Lower leg skin (tissue), 4 donors: ENCODE measurements around the gene TRDN. TPM values are rescaled to one million over a fixed set of nuclear protein-coding genes. Genes with fewer than 3 reads are reported as not detected.

ENCODE experiments used
- DNase-seq, 2 donors: peaks; one replicate each; pipeline ENCODE4 v3.0.0-alpha.2; 2019; ENCODE audit warnings: low spot score in 2 of 2
- H3K4me3 ChIP-seq: fragments of 200-600 bp; sonication (generic); 2 replicates; pipeline ENCODE4 v1.5.1; 2017; ENCODE audit warnings: mild to moderate bottlenecking, low read depth; ENCODE audit not compliant: poor library complexity, severe bottlenecking
- POLR2A ChIP-seq, 2 donors: fragments of 450-650 bp; IDR thresholded peaks; one replicate each; pipeline ENCODE4 v1.6.1; 2016 to 2017; ENCODE audit warnings: antibody characterized with exemption in 2 of 2, mild to moderate bottlenecking in 1 of 2, moderate library complexity in 1 of 2
- WGBS, 2 donors: methylation state at CpG; one replicate each; pipeline ENCODE4 v1.1.5; 2018; 5-methylcytosine and 5-hydroxymethylcytosine counted together
- intact Hi-C: fragments of 100-400 bp; cut with DNase I; formaldehyde crosslinking; loops from one replicate; pipeline ENCODE4 v1.15.0; 2023; ENCODE audit warnings: low total_unique reads
- total RNA-seq, 4 donors: library from RNA; depleted of rRNA; stranded (reverse); fragments of >200 nt; gene quantifications; one replicate each; pipeline ENCODE4 v1.1.0, GENCODE V29; 2016
- TF ChIP-seq, protein P1 (sequence below), 3 donors: fragments of 450-650 bp; IDR thresholded peaks; one replicate each; pipeline ENCODE4 v1.5.1; 2016; ENCODE audit warnings: antibody characterized with exemption in 3 of 3, mild to moderate bottlenecking in 3 of 3, moderate library complexity in 2 of 3

TRDN gene
- total RNA-seq, 4 donors from 2014 or later, result 0.06 TPM; not detected in 3

- DNase-seq, result no peak
- 67 to 70% methylated on average over 3 of the region's 3 CpGs for WGBS, 2 donors
- no peak for TF ChIP-seq POLR2A (IDR thresholded peaks at IDR 0.05)
- TF ChIP-seq, protein P1, sequence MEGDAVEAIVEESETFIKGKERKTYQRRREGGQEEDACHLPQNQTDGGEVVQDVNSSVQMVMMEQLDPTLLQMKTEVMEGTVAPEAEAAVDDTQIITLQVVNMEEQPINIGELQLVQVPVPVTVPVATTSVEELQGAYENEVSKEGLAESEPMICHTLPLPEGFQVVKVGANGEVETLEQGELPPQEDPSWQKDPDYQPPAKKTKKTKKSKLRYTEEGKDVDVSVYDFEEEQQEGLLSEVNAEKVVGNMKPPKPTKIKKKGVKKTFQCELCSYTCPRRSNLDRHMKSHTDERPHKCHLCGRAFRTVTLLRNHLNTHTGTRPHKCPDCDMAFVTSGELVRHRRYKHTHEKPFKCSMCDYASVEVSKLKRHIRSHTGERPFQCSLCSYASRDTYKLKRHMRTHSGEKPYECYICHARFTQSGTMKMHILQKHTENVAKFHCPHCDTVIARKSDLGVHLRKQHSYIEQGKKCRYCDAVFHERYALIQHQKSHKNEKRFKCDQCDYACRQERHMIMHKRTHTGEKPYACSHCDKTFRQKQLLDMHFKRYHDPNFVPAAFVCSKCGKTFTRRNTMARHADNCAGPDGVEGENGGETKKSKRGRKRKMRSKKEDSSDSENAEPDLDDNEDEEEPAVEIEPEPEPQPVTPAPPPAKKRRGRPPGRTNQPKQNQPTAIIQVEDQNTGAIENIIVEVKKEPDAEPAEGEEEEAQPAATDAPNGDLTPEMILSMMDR (IDR thresholded peaks at IDR 0.05), result no peak
- H3K4me3 ChIP-seq, result no peak overlapping the region
- intact Hi-C loops, result no loop called here
Measured at GRCh38 chr6:123520217-123520616, 116.5 kb downstream of the TRDN start.

DNA sequence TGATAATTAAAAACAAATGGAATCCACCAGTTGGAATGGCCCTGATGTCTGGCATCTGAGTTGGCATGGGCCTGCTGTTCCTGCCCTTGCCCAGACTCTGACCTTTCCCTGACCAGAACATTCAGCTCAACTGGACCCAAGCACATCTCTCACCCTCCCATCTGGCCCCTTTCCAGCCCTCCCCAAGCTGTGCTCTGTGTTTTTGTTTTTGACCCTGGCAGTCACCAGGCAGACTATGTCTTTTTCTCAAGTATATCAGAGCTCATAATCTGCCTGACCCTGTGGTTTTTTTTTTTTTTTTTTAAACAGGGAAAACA is 117.6 kb downstream of the TRDN start:
- no peak for DNase-seq
- H3K4me3 ChIP-seq, result no peak overlapping the region
- intact Hi-C loops, result no loop called here
- TF ChIP-seq, protein P1 (IDR thresholded peaks at IDR 0.05), result no peak
- TF ChIP-seq POLR2A (IDR thresholded peaks at IDR 0.05), result no peak

GRCh38 chr6:123518441-123519188 is 118.1 kb downstream of the TRDN start:
- no peak overlapping the region for H3K4me3 ChIP-seq
- WGBS, 2 donors, result 55 to 61% methylated on average over 5 of the region's 5 CpGs
- intact Hi-C loops, result no loop called here
- no peak for TF ChIP-seq POLR2A (IDR thresholded peaks at IDR 0.05)
- TF ChIP-seq, protein P1 (IDR thresholded peaks at IDR 0.05), result no peak
- no peak for DNase-seq

DNA sequence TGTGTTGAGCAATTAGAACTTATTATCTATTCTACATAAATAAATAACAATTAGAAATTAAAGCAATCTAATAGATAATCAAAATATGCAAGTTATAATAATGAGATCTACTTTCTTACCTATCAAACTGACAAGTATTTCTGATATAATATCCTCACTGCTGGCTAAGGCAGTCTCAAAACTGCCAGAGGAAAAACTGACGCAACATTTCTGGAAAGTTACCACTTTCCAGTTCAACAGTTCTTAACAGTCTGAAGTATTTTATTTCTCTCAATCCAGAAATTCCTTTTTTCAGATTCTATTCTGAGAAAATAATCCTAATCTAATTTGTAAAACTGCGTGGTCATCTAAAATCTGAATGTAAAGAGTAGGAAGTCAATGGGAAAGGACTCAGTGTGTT is 121.0 kb downstream of the TRDN start:
- TF ChIP-seq POLR2A (IDR thresholded peaks at IDR 0.05), result no peak
- TF ChIP-seq, protein P1 (IDR thresholded peaks at IDR 0.05), result no peak
- no peak for DNase-seq
- WGBS, 2 donors, result 45 to 46% methylated on average over 2 of the region's 2 CpGs
- no peak overlapping the region for H3K4me3 ChIP-seq
- intact Hi-C loops, result no loop called here

DNA sequence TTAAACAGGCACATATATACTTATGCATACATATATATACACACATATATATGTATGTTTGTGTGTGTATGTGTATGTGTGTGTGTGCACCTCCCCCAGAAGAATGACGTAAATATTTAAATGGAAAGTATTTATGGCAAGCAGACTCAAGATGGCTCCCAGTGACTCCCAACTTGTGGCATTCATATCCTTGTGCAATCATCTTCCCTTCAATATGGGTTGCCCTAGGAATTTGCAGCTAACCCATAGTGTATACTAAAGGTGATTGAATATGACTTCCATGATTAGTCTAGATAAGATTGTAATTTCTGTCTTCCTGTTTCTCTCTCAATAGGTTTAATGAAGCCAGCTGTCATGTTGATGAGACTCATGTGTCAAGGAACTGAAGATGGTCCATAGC is 127.6 kb downstream of the TRDN start:
- WGBS, 2 donors, result 0 to 3% methylated on average over 1 of the region's 1 CpG
- TF ChIP-seq, protein P1 (IDR thresholded peaks at IDR 0.05), result no peak
- TF ChIP-seq POLR2A (IDR thresholded peaks at IDR 0.05), result no peak
- no peak overlapping the region for H3K4me3 ChIP-seq
- DNase-seq, result no peak
- intact Hi-C loops, result no loop called here

DNA sequence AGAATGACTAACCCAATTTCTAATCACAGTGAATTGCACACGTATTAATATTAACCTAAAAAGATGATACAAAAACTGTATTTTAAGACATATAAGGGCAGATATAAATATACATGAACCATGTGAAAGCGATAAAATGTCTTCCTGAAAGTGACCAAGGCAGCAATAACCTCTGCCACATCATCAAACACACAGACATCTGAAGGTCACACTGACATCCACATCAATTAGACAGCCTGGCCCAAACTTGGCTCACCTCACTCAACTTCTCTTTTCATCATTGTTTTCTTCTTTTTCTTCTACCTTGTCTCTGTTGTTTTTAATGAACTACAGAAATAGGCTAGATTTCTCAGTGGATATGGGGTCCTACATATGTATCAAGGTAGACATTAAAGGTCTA is 128.5 kb downstream of the TRDN start:
- intact Hi-C loops, result no loop called here
- no peak for TF ChIP-seq POLR2A (IDR thresholded peaks at IDR 0.05)
- TF ChIP-seq, protein P1 (IDR thresholded peaks at IDR 0.05), result no peak
- 40 to 41% methylated on average over 2 of the region's 2 CpGs for WGBS, 2 donors
- H3K4me3 ChIP-seq, result no peak overlapping the region
- DNase-seq, result no peak
